COLO668 (cell line): ENCODE measurements around the gene SV2B.

Experiments used
- DNase-seq: peaks from one replicate; lab custom pipeline; 2025; ENCODE audit not compliant: unreplicated experiment; lab: John Stamatoyannopoulos, UW

SV2B gene

DNA sequence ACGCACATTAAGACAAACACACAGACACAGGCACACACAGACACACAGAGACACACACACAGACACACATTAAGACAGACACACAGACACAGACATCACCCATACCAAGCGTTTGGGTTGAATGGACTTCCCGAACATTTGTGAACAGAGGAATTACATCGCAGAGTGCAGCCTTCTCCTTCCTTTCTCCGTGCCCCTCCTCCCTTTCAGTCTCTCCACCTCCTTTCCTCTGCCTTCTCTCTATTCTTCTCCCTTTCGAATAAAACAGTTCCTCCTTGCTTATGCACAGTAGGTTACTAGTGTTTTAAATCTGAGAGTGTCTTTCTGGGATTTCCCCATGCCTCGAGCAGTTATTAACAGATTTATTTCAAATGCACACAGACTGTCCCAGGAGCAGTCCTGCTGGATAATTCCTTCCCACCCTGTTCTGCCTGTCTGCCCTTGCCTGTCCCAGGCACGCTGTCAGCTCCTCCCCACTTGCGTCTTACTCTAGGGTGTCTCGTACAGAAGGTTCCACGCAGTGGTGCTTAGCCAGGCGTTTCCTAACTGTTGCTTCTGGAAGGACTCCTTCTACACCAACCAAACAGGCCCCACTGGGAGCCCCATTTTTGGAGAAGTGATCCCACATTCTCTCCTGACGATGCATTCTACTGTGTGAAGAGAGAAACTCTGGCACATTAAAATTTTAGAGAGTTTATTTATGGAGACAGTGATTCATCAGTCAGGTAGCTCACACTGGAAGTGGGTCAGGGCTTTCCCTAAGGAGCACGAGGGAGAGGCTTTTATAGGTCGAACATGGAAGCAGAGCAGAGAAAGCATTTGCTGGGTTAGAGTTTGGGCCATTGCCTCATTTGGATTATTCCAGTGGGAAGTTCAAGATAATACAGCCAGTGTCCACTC lies 163.8 kb downstream of the SV2B start:
- no peak for DNase-seq

DNA sequence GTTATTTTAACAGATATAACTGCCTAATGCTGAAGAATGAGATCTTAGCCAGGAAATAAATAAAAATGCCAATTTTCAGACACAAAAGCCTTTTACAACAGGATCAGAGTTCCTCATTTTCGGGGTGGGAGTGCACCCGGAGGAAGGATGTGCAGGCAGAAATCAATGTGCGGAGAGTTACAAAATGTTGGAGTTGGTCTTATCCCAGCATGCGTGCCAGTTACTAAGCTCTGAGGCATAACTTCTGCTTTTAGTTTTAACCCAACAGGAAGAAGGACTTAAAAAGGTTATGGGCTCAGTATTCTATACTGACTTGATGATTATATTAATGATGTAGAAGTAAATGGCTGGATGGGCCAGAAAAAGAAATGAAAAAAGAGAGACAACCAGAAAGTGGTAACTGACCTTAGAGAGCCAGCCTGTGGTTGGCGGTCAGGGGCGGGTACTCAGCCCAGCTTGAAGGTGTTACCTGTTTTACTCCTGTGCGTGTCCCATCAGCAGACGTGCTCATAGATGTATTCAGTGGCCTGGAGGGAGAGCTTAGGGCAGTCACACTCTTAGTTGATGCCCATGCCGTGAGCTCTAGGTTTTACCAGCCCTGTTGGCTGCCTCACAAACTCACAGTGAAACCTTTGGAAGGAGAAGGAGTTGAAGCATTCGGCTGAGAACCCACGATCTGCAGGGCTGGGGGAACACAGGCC lies 164.7 kb downstream of the SV2B start:
- DNase-seq: no peak

DNA sequence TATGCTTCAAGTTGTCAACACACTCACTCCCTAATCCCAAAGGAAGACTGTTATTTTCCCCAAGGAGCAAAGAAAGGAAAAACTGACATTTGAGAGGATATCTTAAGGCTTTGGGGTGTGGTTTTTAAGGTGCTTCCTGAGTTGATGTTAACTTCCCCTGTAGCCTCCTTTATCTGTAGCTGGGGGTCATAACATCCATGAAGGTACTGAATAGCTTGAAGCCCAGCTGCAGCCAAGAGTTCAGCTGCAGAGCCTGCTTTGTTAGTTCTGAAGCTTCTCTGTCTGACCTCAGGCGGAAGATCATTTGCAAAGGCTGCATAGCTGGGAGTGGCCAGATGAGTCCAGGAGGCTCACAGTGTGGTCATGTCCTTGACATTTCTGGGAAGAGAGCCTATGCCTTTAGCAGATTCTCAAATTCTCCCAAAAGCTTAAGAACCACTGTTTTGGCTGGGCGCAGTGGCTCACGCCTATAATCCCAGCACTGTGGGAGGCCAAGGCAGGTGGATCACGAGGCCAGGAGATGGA lies 165.4 kb downstream of the SV2B start:
- DNase-seq: no peak

DNA sequence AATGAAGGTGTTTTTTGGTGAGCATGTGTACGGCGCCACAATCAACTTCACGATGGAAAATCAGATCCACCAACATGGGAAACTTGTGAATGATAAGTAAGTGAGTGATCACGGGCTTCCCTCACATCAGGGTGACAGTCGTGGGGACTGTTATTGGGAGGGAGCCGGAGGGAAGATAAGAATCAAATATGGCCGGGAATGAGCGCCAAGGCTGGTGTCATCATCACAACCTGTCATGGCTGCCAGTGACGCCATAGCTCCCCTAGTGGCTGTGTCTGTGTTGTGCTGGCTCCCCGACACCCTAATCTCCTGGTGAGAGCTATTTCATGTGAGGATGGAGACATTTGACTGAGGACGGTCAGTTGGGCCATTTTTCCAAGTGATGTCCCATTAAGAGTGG lies 168.5 kb downstream of the SV2B start:
- DNase-seq: peak; percentile 10

DNA sequence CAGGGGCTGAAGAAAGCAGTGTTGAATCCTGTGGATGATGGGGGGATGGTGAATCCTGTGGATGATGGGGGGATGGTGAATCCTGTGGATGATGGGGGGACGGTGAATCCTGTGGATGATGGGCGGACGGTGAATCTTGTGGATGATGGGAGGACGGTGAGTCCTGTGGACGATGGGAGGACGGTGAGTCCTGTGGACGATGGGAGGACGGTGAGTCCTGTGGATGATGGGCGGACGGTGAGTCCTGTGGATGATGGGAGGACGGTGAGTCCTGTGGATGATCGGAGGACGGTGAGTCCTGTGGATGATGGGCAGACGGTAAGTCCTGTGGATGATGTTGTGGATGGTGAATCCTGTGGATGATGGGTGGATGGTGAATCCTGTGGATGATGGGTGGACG lies 170.7 kb downstream of the SV2B start:
- no peak for DNase-seq

DNA sequence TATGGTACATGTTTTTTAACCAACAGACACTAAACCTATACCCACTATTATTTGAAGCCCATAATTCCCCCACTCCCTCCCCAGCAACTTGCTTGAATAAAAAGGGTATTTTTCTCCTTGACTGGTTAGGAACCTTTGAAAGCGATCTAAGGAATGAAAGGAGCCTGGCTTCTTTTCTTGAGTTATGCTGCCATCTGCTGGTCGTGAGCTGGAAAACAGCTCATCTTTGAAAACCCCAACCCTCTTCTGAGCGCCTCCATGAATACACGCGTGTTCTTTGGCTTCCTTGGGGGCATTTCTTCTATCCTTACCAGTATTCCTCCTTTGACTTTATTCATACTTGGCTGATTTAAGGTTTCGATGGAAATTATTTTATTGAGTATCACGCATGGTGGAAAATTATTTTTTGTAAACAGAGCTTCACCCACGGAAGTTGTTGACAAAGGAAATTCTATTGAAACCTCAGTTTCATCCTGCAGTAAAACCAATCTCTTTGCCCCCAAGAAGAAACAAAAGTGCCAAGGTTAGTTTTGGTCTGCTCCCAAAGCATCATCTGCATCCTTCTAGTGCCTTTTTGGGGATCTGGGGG lies 171.6 kb downstream of the SV2B start:
- peak; percentile 59 for DNase-seq

DNA sequence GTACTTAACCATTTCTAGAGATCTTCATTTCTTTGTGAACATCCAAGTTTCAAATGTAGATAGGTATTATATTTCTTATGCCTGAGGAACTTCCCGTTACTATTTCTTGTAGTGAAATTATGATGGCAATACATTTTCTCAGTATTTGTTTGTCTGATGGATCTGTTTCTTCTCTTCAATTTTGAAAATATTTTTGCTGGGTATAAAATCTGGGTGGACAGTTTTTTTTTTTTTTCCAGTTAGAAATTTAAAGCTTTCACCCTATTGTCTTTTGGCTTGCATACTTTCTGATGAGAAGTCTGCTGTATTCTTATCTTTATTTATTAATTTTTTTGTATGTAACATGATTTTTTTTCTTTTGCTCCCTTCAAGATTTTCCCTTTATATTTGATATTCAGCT lies 175.8 kb downstream of the SV2B start:
- DNase-seq: no peak

DNA sequence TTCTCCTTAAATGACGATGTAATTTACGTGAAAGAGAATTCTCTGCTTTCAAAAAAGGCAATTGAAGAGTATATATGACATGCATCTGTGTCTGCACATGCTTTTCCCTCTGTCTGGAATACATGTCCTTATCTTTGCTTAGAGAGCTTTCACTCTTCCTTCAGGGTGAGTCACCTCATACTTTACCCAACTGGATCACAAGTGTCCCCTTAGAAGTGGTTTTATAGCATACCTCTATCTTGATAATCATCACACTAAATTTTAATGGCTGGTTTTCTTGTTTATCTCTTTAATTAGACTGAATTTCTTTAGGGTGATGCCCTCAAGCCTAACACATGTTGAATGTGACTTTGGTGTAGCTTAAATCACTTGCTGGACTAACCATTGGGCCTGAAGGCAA lies 178.9 kb downstream of the SV2B start:
- no peak for DNase-seq

DNA sequence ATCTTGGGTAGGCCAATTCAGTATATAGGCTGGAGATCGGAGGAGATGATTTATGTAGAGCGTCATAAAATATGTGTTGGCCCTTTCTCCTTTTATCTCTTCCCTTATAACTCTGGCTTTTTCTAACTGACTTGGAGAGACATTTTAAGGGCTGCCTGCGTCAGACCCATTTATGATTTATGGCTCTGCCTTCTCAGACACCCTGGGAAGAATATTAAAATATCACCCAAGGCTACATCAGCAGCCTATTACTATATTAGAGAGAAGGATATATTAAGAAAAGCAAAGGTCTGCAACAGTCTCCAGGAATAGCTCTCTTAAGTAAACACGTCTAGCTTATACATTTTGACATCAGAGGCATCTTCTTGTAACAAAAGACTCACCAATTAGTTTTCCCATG lies 179.4 kb downstream of the SV2B start:
- no peak for DNase-seq

DNA sequence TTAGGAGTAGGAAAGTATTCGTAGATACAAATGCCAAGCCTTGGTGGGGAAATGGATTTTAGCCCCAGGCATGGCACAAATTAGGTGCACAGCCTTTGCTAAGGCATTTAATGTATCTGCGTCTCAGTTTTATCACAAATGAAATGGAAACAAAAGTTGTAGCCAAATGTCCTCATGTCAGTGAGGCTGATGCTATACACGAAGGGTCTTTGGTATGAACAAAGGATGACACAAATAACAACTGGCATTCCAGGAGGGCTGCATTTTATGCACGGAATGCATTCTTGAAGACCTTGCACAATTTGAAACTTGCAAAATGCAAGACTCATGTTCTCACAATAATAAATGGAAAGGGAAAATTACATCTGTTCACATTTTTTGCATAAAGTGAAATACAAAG lies 181.9 kb downstream of the SV2B start:
- no peak for DNase-seq

DNA sequence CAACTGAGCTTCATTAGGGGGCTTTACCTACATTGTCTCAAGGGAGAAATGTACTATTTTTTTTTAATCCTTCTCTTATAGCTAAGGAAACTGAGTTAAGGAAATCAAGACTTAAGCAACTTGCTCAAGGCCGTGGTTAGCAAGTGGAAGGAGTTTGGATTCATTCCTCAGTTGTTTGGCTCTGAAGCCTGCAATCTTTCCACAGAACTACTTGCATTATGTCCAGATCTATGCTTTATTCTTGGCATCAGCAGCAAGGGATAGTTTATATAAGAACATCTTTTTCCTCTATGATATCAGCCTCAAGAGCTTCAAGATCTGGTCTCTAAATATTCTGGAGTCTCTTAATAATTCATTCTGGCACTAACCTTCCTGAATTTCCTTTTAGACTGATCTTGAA lies 182.4 kb downstream of the SV2B start:
- DNase-seq: no peak

DNA sequence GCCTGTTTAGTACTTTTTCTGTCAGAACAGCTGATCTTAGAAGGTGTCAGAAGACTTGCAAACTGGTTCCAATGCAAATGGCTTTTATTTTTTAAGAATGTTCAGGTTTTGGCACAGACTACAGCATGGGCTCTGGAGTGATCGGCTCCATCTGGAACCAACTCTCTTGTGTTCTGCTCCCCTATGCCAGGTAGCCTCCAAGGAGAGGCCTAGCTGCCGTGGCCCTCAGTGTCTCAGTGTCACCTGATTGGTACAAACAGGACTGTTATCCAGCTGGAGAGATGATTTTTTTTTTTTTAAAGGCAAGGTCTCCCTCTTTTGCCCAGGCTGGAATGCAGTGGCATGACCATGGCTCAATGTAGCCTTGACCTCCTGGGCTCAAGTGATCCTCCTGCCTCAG lies 183.1 kb downstream of the SV2B start:
- DNase-seq: no peak

DNA sequence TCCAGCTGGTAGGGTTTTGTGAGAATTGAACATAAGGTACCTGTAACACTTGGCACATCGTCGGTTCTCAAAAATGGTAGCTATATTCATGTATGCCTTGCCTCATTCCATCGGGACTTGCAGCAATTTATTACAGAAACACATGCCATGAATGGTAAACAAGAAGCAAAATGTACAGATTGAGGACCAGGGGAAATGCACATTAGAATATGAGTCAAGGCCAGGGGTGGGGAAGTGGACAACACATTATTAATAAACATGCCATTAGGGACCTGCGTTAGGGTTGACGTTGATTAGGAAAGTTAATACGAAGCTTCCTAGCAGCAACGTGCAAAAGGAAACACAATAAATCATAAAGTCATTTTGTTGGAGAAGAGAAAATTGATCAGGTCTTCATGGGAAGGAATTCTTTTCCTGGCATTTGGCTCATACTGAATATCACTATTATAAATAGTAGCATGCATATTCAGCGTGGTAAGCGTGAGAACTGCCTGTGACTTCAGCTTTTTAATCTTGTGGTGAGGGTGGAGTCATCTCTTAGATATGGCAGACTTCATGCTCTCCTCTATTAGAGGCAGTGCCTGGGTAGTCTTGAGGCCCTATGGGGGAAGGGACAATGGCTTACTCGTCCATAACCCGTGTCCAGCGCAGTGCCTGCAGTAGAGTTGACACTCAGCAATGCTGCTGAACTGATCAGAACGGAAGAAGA lies 184.9 kb downstream of the SV2B start:
- no peak for DNase-seq

DNA sequence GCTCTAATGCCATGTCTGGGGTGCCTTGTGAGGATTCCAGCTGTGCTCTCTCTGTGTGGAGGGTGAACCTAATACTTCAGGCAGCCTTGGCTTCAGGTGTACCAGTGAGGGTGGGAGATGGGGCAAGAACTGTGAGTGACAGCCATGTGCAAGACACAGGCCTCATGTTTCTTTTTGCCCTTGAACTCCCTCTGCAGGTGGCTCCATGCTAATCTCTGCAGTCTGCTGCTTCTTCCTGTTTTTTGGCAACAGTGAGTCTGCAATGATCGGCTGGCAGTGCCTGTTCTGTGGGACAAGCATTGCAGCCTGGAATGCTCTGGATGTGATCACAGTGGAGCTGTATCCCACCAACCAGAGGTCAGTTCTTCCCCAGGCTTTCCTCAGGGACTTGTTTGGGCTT lies 189.3 kb downstream of the SV2B start:
- DNase-seq: no peak

DNA sequence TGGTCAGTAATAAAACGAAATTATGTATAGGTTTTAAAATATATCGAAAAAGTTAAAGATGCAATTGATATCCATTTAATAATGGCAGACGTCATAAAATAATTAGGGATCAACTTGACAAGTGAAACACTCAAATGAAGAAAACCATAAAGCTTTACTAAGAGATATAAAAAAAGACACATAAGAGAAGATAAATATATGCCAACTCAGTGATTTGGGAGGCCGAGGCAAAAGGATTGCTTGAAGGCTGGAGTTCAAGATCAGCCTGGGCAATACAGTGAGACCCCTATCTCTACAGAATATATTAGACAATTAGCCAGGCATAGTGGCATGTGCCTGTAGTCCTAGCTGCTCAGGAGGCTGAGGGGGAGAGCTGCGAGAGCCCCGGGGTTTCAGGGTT lies 190.5 kb downstream of the SV2B start:
- no peak for DNase-seq

DNA sequence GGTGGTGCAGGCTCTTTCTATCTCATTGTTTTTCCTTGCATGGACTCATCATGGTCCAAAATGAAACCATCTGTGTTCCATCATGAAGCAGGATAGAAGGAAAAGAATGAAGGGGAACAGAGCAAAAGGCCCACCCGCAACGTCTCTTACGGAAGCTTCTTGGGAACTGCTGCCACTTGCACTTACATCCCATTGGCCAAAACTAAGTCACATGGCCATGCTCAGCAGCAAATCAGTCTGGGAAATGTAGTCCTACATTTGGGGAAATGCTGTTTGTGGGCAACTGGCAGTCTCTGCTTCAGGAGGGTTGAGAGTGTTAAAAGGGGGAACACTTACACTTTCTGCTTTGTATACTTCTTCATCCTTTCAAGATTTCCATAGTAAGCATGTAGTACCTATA lies 191.6 kb downstream of the SV2B start:
- DNase-seq: no peak

DNA sequence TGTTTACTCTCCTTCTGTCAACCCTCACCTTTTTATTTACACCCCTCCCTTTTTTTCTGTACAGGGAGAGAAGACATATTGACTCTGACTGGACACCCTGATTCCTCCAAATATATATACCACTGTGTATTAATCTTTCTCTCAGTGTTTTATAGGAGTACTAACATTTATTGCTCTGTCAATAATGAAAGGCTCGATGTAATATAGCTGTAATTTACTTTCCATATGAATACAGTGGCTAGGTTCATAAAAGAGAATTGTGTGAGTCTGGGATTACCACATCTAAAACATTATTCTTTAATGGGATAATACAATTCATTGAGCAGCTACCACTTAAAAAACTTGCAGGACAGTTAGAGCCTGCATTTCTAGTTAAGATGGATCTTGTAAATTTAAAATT lies 194.3 kb downstream of the SV2B start:
- DNase-seq: no peak

DNA sequence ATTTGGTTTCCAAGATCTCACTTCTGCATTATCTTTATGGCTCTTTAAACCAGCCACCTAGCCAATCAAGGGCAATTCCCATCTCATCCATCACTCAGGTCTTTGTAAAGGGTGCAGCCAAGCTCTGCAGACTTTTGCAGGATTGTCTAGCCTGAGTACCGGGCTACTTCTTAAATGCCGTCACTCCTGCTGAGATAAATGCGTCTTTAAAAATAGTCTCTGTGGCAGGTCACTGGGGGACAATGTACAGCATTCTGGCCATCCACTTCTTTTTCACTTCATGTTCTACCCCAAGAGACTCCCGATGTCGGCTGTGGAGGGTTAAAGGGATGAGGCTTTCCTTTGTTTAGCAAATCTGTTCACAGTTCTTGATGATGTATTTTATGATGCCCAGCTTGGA lies 194.7 kb downstream of the SV2B start:
- no peak for DNase-seq

DNA sequence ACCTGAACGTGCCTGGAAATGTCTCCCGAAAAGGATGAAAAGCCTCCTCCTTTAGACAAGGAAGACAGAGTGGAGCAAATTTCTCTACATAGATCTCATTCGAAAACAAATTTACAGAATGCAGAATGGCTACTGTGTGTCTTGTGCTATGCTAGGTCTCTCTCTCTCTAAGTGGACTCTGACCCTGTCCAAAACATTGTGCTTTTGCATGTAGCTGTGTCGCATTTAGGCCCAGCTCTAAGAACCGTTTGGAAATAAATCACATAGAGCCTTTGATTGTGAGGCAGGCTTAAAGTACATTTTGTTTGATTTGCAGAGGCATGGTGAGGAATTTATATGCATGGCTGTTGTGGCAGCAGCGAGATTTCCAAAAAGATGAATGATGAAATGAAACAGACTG lies 198.0 kb downstream of the SV2B start:
- DNase-seq: no peak

DNA sequence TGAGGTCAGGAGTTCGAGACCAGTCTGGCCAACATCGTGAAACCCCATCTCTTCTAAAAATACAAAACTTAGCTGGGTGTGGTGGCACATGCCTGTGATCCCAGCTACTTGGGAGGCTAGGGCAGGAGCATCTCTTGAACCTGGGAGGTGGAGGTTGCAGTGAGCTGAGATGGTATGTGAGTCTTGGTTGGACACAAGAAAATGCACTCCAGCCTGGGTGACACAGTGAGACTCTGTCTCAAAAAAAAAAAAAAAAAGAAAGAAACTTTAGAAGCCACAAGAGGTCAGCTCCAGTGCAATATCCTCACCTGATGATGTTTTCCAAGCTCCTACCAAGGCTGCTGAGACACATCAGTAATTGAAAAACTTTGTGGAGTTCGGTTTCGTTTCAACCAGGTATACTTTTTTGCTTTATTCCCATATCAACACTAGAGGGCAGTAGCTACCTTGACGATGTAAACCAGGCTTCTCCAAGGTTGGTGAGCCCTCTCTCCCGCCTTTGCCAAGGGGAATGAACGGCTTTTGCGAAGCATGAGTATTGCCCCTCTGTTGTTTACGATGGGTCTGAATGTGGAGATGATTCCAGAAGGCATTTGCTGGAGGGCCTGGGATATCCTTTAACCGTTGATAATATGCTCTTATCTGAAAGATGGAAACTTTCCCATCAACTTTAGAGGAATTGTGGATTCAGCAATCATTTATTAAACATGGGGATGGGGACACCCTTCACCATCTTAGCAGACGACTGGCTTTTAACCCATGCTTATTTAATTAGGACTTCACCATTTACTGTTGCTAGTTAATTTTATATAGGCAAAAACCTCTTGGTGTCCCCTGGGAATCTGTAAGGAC lies 202.8 kb downstream of the SV2B start:
- DNase-seq: peak; percentile 46
